ENCODE data around the gene CRYGN.

DNA sequence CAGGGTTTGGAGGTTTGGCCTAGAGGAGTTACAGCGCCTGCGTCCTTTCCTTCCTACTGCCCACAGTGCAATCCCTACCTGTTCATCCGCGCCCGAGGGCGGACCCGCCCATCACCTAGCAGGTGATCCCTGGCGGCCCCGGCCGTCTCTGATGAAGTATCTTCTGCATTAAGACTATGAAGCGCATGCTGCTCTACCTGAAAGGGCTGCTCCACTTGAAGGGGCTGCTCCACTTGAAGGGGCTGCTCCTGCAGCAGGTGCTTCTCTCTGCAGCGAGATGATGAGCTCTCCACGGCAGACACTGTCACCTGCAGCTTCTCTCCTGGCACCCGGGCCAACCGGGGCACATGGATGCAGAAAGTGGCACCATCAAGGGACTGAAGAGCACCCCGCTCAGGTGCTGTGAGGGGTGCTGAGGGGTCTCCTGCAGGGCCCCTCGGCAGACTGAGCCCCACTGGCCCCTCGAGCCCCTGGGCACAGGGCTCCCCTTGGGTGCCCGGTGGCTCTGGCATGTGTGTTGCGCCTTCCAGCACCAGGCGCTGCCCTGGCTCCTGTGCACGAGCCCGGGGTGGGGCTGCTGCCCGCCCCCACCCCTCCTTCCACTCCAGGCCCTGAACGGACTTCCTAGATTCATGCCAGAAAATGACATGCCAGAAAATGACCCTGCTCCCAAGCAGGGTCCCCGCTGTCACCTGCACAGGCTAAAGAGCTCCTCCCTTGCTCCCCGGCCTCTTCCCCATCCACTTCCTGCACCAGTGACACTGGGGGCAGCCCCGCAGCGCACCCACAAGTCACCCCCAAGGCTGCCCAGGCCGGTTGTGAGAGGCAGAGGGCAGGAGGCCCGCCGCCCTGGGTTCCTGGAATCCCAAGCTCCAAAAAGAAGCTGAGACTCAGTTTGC, 59.5 kb downstream of the CRYGN start:
- no peak for TF ChIP-seq MTA2 (IDR thresholded peaks at IDR 0.05; ENCODE audit: low read depth)
- no peak for TF ChIP-seq MAFK (IDR thresholded peaks at IDR 0.05; ENCODE audit: low read length)
- TF ChIP-seq, protein P1, sequence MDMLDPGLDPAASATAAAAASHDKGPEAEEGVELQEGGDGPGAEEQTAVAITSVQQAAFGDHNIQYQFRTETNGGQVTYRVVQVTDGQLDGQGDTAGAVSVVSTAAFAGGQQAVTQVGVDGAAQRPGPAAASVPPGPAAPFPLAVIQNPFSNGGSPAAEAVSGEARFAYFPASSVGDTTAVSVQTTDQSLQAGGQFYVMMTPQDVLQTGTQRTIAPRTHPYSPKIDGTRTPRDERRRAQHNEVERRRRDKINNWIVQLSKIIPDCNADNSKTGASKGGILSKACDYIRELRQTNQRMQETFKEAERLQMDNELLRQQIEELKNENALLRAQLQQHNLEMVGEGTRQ (CRISPR knock-in tag; IDR thresholded peaks at IDR 0.05) = no peak
- TF ChIP-seq CTBP1 (IDR thresholded peaks at IDR 0.05; ENCODE audit: borderline replicate concordance) = no peak
